MM.1S (cell line): Measurements from ENCODE around the gene FYN.

ENCODE experiments used
- DNase-seq: peaks from one replicate; pipeline ENCODE4 v3.0.0-alpha.2; 2015
- H2AFZ ChIP-seq: fragments of 300-600 bp; sonication (generic); 2 replicates; pipeline ENCODE4 v1.6.0; 2016; ENCODE audit warnings: antibody characterized with exemption, low read length
- H3F3A ChIP-seq: fragments of 300-600 bp; sonication (generic); 2 replicates; pipeline ENCODE4 v1.6.1; 2016; ENCODE audit warnings: mild to moderate bottlenecking, antibody characterized with exemption, low read length, moderate library complexity, mixed read lengths; ENCODE audit not compliant: insufficient read depth
- H3K27ac ChIP-seq: fragments of 300-600 bp; sonication (generic); 2 replicates; pipeline ENCODE4 v1.5.1; 2016; ENCODE audit warnings: mild to moderate bottlenecking, low read length
- H3K27me3 ChIP-seq: fragments of 300-600 bp; sonication (generic); replicated peaks from 2 replicates; pipeline ENCODE4 v1.6.0; 2016; ENCODE audit warnings: low read length; ENCODE audit not compliant: insufficient read depth
- H3K36me3 ChIP-seq: fragments of 300-600 bp; sonication (generic); replicated peaks from 2 replicates; pipeline ENCODE4 v1.6.1; 2016; ENCODE audit warnings: mild to moderate bottlenecking, low read length, mixed read lengths; ENCODE audit not compliant: insufficient read depth
- H3K4me1 ChIP-seq: fragments of 300-600 bp; sonication (generic); 2 replicates; pipeline ENCODE4 v1.6.1; 2016; ENCODE audit warnings: low read length, mixed read lengths
- H3K4me2 ChIP-seq: fragments of 300-600 bp; sonication (generic); 2 replicates; pipeline ENCODE4 v1.6.0; 2016; ENCODE audit warnings: low read depth, low read length
- H3K4me3 ChIP-seq: fragments of 300-600 bp; sonication (generic); 2 replicates; pipeline ENCODE4 v1.5.1; 2016; ENCODE audit warnings: low read length, mixed read lengths
- H3K79me2 ChIP-seq: fragments of 300-600 bp; sonication (generic); 2 replicates; pipeline ENCODE4 v1.6.1; 2016; ENCODE audit warnings: mixed run types, low read length, mixed read lengths
- H3K9ac ChIP-seq: fragments of 300-600 bp; sonication (generic); 2 replicates; pipeline ENCODE4 v1.6.1; 2016; ENCODE audit warnings: low read length, mixed read lengths
- H3K9me2 ChIP-seq: fragments of 300-600 bp; sonication (generic); replicated peaks from 2 replicates; pipeline ENCODE4 v1.6.1; 2016; ENCODE audit warnings: mild to moderate bottlenecking, low read length, mixed read lengths; ENCODE audit not compliant: insufficient read depth
- H3K9me3 ChIP-seq: fragments of 300-600 bp; sonication (generic); replicated peaks from 2 replicates; pipeline ENCODE4 v1.6.1; 2016; ENCODE audit warnings: mild to moderate bottlenecking, low read length, mixed read lengths; ENCODE audit not compliant: insufficient read depth
- H4K20me1 ChIP-seq: fragments of 300-600 bp; sonication (generic); 2 replicates; pipeline ENCODE4 v1.6.1; 2016; ENCODE audit warnings: mild to moderate bottlenecking, low read length, moderate library complexity, mixed read lengths; ENCODE audit not compliant: insufficient read depth
- EZH2 ChIP-seq: fragments of 300-600 bp; sonication (generic); optimal IDR thresholded peaks from 2 replicates; pipeline ENCODE3; 2017; ENCODE audit warnings: low read depth, mild to moderate bottlenecking, antibody characterized with exemption, low read length, mixed read lengths
- EZH2phosphoT487 ChIP-seq: fragments of 300-600 bp; sonication (generic); IDR thresholded peaks from 2 replicates; pipeline ENCODE4 v1.6.1; 2018; ENCODE audit warnings: antibody characterized with exemption, low read length
- TF ChIP-seq, protein P1 (sequence below): fragments of 300-600 bp; sonication (generic); IDR thresholded peaks from 2 replicates; pipeline ENCODE4 v1.5.1; 2016; ENCODE audit warnings: antibody characterized with exemption, low read length, mixed read lengths

FYN gene

GRCh38 chr6:111711476-111711875 is 161.8 kb downstream of the FYN start:
- H3F3A ChIP-seq, result no peaks in the 10 kb centered on the region
- H3K9me3 ChIP-seq, result no peaks in the 10 kb centered on the region
- H2AFZ ChIP-seq, result no peak overlapping the region
- TF ChIP-seq, protein P1, sequence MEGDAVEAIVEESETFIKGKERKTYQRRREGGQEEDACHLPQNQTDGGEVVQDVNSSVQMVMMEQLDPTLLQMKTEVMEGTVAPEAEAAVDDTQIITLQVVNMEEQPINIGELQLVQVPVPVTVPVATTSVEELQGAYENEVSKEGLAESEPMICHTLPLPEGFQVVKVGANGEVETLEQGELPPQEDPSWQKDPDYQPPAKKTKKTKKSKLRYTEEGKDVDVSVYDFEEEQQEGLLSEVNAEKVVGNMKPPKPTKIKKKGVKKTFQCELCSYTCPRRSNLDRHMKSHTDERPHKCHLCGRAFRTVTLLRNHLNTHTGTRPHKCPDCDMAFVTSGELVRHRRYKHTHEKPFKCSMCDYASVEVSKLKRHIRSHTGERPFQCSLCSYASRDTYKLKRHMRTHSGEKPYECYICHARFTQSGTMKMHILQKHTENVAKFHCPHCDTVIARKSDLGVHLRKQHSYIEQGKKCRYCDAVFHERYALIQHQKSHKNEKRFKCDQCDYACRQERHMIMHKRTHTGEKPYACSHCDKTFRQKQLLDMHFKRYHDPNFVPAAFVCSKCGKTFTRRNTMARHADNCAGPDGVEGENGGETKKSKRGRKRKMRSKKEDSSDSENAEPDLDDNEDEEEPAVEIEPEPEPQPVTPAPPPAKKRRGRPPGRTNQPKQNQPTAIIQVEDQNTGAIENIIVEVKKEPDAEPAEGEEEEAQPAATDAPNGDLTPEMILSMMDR, result no peak
- TF ChIP-seq EZH2phosphoT487 (no peak), EZH2 (no peak)
- H3K27me3 ChIP-seq, result no peaks in the 10 kb centered on the region
- no peak overlapping the region for H3K27ac ChIP-seq
- no peak overlapping the region for H3K4me3 ChIP-seq
- no peaks in the 10 kb centered on the region for H4K20me1 ChIP-seq
- H3K79me2 ChIP-seq, result no peaks in the 10 kb centered on the region
- no peak overlapping the region for H3K9ac ChIP-seq
- H3K36me3 ChIP-seq, result no peaks in the 10 kb centered on the region
- H3K4me1 ChIP-seq, result no peaks in the 10 kb centered on the region
- DNase-seq, result no peak
- H3K4me2 ChIP-seq, result no peak overlapping the region
- H3K9me2 ChIP-seq, result no peaks in the 10 kb centered on the region

- Histone ChIP-seq H3K9ac (no peak overlapping the region), H3K9me3 (no peaks in the 10 kb centered on the region), H3K4me1 (no peaks in the 10 kb centered on the region), H3K9me2 (no peaks in the 10 kb centered on the region), H2AFZ (no peak overlapping the region), H3K27ac (no peak overlapping the region), H3F3A (no peaks in the 10 kb centered on the region), H3K36me3 (no peaks in the 10 kb centered on the region), H3K79me2 (no peaks in the 10 kb centered on the region), H3K27me3 (no peaks in the 10 kb centered on the region), H3K4me2 (no peak overlapping the region), H4K20me1 (no peaks in the 10 kb centered on the region), H3K4me3 (no peak overlapping the region)
- DNase-seq, result no peak
- TF ChIP-seq EZH2 (no peak), EZH2phosphoT487 (no peak)
- TF ChIP-seq, protein P1, result no peak
These were observed 162.3 kb downstream of the FYN start for GRCh38 chr6:111710911-111711310.

- Histone ChIP-seq H3K9me2 (no peaks in the 10 kb centered on the region), H2AFZ (no peak overlapping the region), H3K4me2 (no peak overlapping the region; the same call in 1 of the 2 replicates), H3K36me3 (no peaks in the 10 kb centered on the region), H3K4me1 (no peaks in the 10 kb centered on the region), H3K27me3 (no peaks in the 10 kb centered on the region), H4K20me1 (no peaks in the 10 kb centered on the region), H3K4me3 (no peak overlapping the region), H3K9me3 (no peaks in the 10 kb centered on the region), H3F3A (no peaks in the 10 kb centered on the region), H3K27ac (no peak overlapping the region), H3K9ac (no peak overlapping the region), H3K79me2 (no peaks in the 10 kb centered on the region)
- TF ChIP-seq, protein P1, result no peak
- TF ChIP-seq EZH2, result no peak
- no peak for TF ChIP-seq EZH2phosphoT487
- no peak for DNase-seq
These were observed 162.8 kb downstream of the FYN start for GRCh38 chr6:111710439-111710838.
